OCI-M1 (cell line): ENCODE results near the gene THRB.

Experiments used
- DNase-seq: peaks from one replicate; lab custom pipeline; 2025; lab: John Stamatoyannopoulos, UW

THRB gene

DNA sequence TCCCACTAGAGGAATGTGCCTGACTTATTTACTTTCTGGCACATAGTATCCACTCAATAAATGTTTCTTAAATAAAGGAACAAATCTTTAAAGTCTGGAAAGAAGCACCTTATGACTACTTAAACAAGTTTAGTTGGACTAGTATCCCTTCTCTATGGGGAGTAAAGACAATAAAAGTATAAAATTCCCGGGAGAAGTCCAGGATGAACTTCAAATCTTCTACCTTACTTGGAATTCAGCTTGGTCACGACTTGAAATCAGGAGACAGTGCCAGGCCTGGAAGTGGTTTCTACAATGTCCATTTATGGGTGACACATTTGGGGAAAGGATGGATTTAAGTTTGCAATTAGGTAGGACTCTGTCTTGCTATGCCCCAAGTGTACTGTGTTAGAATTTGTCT, 353.1 kb downstream of the THRB start:
- no peak for DNase-seq

DNA sequence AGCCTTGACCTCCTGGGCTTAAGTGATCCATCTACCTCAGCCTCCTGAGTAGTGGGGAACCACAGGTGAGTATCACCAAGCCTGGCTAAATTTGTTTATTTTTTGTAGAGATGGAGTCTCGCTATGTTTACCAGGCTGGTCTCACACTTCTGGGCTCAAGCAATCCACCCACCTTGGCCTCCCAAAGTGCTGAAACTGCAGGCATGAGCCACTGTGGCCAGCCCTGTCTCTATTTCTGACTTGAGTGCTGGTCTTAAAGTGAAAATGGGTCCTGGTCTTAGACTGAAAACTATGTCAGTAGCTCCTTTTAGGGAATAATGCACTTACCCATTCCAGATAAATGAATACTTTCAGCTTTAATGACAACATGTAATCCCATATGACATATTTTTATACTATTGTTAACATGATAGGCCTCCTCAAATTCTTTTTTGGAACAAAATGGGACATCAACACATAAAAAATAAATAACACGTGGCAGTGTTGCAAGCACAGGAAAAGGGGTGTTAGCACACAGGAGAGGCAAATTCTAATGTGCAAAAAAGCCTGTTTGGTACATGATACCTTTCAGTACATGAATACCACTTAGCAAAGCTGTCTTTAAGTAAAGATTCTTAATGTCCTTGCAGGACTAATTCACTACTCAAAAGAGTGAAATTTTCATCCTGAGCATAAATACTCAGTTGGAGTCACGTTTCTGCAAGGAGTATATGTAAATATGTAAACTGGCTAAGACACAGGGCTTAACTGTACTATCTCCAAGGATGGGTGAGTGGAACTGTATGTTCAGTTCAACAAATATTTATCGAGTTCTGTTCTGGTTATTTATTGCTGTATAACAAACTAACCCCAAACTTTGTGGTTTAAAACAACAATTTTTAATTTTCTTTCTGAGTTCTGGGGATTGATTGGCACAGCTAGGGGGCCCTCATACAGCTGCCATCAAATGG, 354.9 kb downstream of the THRB start:
- DNase-seq, result no peak

DNA sequence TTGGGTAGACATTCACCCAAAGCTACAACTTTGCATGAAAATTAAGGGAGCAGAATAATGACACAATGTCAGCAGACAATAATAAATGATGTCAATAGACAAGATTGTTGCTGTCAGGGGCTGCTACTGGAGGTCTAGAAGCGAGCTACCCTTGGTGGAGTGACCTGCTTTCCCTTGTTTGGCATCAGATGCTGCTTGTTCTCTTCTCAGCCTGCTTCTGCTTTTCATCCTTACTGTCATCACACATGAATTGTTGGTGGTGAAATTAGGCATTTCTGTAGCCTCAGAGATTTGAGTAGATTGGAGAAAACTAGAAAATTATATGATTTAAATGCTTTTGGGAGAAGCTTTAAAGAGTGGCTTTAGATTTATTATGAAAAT, 355.8 kb downstream of the THRB start:
- no peak for DNase-seq

DNA sequence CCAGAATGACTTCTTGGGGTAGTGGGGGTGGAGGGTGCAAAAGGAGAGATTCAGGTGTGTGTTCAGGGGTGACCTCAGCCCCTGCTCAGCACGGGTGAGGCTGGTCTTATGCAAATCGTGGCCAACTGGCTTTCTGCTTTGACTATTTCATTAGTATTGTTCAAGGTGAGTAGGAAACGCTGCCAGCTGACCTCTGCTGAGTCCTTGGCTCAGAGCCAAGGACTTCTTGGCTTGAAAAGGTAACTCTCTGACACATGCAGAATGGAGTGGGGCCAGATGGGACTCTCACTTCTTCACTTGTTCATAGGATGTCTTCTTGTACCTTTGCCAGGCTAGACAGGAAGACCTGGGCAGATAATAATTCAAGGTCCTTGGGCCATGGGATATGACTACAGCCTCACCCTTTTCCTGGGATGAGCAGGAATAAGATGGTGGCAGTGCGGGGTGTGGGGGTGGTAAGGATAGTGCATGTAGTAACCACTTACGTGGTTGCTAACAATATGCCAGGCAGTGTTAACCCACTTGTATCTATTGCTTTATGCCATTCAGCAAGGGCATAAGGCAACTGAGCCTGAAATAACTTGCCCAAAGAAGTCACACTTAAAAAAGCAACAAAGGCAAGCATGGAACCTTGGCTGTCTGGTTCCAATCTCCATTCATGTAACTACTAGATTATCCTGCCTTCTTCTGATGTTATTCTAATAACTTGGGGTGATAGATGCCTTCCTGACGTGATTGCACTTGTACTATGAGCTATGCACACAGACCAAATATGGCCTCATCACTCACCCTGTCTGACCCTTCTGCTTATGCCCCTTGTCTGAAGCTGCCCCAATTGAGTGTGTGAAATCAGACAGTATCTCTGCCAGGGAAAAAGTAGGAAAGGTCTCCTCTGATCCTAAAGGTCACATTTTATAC, 356.4 kb downstream of the THRB start:
- DNase-seq, result no peak

DNA sequence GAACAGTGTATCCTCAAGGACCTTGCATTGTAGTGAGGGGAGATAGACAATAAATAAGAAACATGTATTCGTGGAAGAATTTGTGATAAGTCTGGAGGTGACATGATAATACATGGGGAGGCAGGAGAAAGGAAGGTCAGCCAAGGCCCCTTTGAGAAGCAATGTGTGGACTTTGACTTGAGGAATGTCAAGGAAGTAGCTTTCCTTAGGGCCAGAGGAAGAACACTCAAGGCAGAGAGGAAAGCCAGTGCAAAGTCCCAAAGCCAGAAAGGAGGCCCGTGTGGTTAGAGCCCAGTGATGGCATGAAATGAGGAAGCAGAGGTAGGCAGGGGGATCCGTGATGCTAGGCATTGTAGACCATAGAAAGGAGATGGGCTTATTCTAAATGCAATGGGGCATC, 357.3 kb downstream of the THRB start:
- DNase-seq, result no peak

DNA sequence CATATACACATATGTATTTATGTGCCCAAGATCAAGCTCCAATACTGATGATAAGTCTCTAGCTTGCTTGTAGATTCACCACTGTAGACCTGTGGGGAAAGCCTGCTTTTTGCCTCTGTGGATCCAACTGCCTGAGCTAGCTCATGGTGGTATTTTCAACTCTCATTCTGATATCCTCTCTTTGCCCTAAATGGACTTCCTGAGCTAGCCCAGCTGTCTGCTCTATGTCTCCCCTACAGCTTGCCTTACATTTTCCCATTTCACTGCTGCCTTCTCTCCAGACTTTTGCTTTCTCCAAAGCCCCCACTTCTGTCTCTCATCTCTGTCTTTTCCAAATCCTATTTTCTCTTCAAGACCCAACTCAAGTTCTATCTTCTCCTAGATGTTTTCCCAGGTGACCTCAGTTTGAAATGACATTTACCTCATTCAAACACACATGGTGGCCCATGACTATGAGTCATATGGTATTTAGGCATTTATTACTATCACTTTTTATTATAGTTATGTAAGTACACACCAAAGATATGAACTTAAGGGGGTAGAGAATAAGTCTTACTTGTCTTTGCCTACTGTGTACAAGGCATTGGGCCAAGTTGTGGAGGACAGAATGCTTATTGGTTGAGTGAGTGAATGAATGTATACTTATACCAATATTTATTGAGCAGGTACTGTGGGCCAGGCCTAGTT, 357.9 kb downstream of the THRB start:
- no peak for DNase-seq

DNA sequence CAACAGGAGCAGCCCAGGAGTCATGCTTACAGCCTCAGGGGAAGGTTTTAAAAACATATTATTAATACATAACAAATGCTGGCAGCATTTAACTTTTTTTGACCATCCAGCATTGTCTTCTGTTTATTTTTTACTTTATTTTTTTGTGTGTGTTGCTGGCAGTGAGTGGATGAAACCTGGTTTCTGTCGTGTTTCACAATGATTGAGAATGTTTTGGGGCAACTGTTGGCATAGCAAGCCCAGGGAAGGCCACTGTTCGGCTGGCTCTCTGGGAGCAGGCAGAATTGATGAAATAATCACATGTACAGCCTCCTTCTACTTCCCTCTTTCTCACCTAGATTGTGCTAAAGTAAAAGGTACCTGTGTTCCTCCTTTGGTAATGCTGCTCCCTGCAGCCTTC, 359.4 kb downstream of the THRB start:
- no peak for DNase-seq

DNA sequence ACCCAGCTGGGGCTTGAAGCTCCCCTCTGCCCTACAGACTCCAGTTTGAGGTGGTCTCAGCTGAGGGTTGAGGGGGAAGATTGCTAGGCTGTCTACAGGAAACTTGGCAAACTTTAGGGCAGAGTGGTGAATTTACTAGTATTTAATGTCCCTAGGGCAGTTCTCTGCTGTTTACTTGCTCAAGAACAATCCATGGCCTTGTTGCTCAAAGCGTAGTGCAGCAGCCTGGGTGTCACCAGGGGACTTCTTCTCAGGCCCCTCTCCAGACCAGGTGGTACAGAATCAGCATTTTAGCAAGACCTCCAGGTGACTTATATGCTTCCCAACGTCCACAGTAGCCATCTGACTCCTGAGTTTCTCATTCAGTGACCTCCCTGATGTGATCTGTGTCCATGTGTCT, 360.7 kb downstream of the THRB start:
- no peak for DNase-seq

DNA sequence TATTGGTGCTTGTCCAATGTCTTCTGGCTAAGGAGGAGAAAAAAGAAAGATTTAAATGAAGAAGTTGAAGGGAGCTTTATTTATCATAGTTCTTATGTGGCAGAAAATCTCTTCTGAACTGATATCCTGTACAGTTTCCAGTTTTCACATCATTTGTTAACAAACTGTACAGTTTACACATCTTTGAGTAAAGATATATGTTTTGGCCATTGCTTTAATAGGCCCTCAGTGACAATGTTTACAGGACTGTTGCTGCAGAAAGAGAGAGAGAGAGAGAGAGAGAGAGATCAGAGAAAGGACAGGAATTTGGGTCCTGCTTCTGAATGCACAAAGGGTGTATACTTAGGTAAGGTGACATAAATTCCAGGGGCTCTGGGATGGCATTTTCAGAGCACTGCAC, 361.2 kb downstream of the THRB start:
- DNase-seq, result no peak

DNA sequence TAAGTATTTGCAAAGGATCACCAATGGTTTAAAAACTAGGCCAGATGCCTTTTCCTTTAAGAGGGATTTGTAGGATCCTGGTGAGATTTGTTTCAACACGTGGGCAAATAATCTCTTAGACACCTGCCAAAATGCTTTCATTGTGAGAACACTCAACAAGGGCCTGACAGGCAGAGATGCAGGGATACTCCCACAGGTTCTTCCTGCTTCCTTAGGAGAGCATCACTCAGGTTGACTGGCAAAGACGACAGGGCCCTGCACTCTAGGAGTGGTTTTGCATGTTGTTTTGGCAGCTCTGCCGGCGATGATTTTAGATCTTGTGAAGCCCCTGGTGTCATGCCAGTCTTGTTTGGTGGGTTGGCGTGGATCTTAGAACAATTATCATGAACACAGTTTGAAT, 365.1 kb downstream of the THRB start:
- DNase-seq, result no peak

DNA sequence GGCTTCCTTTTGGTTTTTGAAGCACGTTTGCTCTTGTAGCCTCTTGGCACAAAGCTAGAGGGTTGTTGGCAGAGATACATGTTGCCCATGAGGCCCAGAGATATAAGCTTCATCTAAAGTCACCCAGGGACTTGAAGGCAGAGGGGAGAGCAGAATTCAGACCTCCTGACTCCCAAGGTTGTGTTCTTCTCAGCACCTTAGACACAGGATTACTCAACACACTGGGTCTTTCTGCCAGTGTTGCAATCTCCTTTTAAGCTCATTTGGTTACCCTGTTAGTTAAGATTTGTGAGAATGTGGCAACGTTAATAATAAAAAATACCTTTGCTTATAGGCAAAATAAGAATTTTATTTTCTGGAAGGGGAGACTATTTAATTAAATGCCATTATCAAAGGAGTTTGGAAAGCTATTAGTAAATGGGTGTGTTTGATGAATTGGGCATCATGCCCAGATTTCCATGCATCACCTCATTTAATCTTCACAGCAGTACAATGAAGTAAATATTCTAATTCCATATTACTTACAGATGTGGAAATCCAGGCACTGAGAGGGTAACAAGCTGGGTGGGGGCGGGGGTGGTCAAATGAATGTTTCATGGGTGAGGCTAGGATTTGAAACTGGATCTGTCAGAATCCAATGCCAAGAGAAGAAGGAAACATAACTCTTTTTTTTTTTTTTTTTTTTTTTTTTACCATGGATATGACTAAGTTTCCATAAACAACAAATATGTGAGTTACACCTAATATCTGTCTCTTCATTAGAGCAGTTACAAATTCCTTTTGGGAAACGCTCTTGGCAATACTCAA, 366.2 kb downstream of the THRB start:
- DNase-seq, result no peak

DNA sequence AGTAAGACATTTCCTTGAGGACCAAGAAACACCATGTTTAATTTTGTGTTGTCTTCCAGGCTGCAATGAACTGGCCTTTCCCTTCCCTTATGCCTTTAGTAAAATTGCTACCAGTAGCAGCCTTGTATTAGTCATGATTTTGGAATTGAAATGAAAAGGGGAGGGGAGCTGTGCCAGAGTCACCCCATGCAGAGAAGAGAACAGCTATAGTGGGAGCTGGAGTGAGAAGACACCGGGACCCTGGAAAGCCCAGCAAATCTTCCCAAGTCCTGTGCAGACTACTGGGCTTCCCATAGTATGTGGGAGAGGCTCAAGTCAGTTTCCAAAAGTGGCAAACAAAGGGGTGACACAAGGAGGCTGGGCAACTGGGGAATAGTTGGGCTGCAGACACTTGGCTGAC, 371.1 kb downstream of the THRB start:
- no peak for DNase-seq

DNA sequence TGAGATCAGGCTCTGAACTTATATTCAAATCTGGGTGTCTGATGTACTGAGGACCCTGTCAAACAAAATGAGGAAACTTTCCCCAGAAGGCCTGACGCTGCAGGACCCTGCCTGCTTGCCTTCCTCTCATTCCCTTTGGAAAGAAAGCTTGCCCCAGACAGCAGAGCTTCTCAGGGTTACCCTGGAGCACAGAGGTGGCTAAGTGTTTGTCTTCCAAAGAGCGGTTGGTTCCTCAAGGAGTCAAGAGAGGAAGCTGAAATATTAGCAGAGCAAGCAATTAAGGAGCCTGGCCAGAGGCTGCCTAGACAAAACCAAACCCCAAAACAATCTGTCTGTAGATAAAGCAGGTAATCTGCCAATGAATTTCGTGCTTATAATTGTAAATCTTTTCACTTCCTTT, 374.2 kb downstream of the THRB start:
- DNase-seq, result no peak

DNA sequence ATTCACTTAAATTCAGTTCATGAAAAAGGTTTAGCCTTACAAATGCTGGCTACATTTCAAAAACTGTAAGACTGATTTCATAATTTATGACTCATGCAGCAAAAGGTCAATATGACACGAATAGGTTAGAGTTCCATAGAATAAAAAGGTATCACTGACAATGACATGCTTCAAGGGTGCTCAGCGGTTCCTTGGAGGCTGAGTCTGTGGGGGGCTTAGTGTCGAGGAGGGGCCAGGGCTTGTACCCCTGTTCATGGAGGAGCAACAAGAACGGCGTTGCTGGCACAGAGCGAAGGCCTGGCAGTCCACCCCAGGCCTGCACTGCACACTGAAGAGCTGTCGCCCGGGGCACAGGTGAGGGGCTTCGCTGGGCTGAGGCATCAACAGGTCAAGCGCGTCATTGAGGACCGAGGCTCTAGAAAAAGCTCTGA, 375.3 kb downstream of the THRB start:
- no peak for DNase-seq

DNA sequence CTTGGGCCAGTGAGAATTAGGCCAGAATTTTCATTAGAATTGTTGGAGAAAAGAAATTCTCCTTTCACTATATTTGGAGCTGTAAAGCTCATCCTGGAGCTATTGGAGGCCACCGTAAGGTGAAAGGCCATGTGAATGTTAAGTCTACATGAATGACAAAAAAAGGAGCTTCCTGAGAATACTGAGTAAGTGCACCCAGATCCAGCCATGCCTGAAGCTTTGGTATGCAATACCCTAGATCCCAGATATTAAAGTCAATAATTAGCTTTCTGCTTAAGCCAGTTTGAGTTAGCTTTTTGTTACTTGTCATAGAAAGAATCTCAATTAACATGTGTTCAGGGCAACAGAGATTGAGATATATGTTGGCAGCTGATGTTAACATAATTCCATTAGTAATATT, 377.1 kb downstream of the THRB start:
- no peak for DNase-seq

DNA sequence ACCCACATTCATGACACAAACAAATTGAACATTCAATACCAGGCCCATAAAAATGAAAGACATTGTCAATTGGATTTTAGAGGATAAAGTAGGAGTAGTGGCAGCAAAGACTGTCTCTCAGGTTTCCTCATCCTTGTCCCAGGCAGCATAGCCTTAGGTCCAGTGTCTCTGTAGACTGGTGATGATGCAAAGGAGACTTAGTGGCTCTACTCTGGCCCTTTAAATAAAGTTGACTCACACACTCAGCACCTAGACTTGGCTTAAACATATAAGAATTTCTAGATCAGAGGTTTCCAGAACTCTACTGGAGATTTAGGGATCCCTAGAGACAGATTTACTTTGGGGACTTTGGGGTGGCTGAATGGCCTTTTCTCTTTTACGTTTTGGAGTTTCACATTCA, 382.9 kb downstream of the THRB start:
- no peak for DNase-seq

DNA sequence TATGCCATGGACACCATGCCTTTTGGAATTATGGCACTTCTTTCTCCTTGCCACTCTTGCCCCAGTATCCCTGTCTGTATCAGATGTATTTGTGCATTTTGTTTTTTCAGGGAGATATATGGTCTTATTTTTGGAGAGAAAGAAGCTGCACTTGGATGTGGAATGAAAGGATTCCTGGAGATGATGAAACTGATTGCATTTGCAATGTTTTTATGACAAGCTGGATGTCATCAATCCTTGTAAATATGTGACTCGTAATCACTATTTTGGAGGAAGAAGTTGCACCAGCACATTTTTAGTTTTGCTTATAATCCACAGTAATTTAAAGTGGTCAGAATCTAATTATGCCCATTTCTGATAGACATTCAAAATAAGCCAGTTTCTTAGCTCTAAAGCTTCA, 384.6 kb downstream of the THRB start:
- DNase-seq, result no peak

DNA sequence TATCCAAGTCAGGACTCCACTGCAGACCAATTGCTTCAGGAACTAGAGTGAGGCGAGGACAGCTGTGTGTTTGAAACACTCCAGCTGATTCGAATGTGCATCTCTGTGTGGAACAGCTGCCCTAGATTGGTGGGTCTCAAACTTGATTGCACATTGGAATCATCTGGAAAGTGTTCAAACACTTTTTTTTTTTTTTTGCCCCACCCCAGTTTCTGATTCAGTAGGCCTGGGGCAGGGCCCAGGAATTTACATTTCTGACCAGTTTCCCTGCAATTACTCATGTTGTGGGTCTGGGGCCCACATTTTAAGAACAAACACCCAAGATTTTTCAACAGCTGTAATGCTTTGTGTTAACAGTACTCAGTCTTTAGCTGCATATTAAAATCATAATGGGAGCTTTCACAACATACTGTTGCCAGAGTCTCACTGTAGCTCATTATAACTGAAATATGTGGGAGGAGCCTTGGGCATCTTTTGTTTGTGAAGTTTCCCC, 392.9 kb downstream of the THRB start:
- no peak for DNase-seq

DNA sequence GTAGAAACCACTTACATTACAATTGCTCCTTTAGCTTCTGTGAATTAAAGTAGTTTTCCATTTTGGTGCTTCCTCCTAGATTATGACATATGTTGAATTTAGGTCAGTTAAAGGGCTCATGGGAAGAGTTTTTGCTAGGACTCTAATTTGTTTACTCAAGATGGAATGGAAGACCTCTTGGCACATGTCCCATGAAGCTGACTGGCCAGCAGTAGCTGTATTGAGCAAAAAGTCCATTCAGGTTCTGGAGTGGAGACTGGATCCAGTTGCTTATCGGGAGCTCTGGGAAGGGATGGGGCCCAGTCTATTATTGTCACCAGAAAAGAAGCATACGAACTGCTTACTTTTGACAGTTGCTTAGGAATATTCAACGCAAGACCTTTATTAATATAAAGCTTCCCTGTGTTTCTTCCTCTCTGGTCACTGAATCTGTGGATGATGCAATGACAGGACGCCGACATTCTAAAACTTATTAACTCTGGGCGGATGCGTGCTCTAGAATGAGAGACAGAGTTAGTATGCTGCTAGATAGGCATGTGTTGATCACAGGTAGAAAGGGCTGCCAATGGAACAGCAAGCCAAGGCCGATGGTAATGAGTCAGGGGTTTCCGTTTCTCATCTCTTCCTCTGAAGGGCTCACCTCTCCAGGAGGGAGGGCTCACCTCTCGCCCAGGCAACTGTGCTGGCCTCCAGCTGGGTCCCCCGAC, 393.8 kb downstream of the THRB start:
- no peak for DNase-seq

DNA sequence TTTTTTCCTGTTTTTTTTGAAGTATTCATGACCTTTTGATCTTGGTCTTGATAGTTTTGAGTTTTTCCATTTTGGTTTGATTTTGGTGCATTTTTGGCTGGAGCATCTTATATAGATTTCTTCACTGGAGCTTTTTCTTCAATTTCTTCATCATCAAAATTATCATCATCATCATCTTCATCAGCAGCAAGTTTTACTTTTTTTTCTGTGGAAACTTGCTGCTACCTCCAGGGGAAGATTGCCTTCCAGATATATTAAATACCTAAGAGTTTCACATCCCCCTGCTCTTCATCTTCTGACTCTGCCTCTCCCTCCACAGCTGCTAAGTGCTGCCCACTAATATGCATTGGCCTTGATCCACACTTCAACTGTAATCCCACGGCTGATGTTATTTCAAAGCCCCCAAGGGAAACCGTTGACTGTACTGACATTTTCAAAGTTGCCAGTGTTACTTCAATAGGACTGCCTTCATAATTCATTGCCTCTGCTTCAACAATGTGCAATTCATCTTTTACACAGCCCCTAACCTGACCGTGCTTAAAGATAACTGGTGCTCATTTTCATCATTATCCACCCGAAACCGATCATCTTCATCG, 397.9 kb downstream of the THRB start:
- no peak for DNase-seq
